ENCODE data around the gene RUFY3. TPM values are rescaled to one million over a fixed set of nuclear protein-coding genes. Genes with fewer than 3 reads are reported as not detected.
A peak's percentile ranks its signal among the peaks of the same experiment; 100 is the strongest.

Gene RUFY3
- total and polyA plus RNA-seq, 2 of the 13 experiments (the other 11 are each of a cell fraction or from before 2014, with no cell fraction given): 17.9 to 25.3 TPM

DNA sequence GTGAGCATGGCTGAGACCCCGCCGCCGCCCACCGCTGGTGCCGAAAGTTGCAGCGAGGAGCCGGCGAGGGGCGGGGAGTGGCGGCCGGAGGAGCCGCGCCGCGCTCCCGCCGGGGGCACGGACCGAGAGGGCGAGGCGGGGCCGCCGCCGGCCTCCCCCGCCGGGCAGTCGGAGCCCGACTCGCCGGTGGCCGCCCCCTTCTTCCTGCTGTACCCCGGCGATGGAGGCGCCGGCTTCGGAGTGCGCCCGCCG, 16.9 kb upstream of the RUFY3 start (continued):
- TF ChIP-seq CBX5 (CRISPR knock-in tag; IDR thresholded peaks at IDR 0.05; ENCODE audit: borderline replicate concordance): no peak
- TF ChIP-seq ZSCAN25 (CRISPR knock-in tag; IDR thresholded peaks at IDR 0.05): no peak
- no peak for TF ChIP-seq ZNF34 (CRISPR knock-in tag; IDR thresholded peaks at IDR 0.05; ENCODE audit: borderline replicate concordance)
- TF ChIP-seq, protein P1, sequence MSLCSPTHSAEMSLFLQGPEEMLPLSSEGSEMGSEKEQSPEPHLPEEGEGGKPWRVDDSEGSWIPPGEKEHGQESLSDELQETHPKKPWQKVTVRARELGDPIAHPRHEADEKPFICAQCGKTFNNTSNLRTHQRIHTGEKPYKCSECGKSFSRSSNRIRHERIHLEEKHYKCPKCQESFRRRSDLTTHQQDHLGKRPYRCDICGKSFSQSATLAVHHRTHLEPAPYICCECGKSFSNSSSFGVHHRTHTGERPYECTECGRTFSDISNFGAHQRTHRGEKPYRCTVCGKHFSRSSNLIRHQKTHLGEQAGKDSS (CRISPR knock-in tag; IDR thresholded peaks at IDR 0.05; ENCODE audit: borderline replicate concordance, low read depth): 0 out of 2 replicates have a peak, but pooled peaks have one; percentile 15
- TF ChIP-seq, protein P2, sequence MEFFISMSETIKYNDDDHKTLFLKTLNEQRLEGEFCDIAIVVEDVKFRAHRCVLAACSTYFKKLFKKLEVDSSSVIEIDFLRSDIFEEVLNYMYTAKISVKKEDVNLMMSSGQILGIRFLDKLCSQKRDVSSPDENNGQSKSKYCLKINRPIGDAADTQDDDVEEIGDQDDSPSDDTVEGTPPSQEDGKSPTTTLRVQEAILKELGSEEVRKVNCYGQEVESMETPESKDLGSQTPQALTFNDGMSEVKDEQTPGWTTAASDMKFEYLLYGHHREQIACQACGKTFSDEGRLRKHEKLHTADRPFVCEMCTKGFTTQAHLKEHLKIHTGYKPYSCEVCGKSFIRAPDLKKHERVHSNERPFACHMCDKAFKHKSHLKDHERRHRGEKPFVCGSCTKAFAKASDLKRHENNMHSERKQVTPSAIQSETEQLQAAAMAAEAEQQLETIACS (CRISPR knock-in tag; IDR thresholded peaks at IDR 0.05): 0 out of 2 replicates have a peak, but pooled peaks have one; percentile 7
- TF ChIP-seq ZNF674 (CRISPR knock-in tag; IDR thresholded peaks at IDR 0.05; ENCODE audit: low read depth): 0 out of 2 replicates have a peak, but pooled peaks have one; percentile 31
- peak; percentile 55; the same call in 1 of the 2 replicates for TF ChIP-seq GABPB1 (CRISPR knock-in tag; IDR thresholded peaks at IDR 0.05)
- TF ChIP-seq ZBTB7A (CRISPR knock-in tag; IDR thresholded peaks at IDR 0.05): no peak

DNA sequence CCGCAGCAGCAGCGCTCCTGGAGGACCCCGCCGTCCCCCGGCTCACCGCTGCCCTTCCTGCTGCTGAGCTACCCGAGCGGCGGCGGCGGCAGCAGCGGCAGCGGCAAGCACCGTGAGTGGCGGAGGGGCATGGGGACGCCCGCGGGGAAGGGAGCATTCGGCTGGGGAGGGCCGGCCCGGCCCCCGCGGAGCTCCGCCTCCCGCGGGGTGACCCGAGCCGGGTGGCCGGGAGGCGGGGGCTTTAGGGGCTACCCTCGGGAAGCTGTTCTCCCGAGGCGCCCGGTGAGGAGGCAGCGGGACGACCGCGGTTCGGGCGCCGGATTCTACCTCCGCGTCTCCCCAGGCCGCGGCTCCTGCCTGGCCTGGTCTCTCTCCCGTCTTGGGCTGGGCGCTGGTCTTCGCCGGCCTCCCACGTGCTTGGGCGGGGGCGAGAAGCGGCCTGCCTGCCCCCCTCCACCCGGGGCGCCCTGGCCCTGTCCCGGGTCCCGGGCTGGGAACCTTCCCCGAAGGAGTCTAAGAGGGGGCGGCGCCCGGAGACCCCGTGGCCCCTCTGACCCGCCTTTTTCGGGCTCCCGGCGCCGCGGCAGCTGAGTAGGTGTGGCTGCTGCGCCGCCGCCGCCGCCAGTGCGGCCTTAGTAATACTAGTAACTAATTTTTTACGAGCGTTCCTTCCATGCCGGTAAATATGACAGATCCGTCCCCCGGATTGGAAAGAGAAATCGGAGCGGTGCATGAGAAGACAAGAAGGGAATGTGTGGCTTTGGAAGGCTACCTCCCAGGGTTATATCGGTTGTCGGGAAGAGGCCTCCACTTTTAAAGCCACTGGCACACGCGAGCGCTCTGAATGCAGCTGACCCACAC, 16.4 kb upstream of the RUFY3 start:
- peak; percentile 52 for DNase-seq (ENCODE audit: low spot score)
- Histone ChIP-seq H2AFZ (ENCODE audit: low read length) (peak overlapping the region; percentile 28), H3K9me3 (ENCODE audit: low read length) (no peaks in the 10 kb centered on the region), H3K27me3 (ENCODE audit: control insufficient read depth in 1 of 2, insufficient read depth in 2 of 2, low read length in 2 of 2) (no peaks in the 10 kb centered on the region; a peak in 1 of 5 replicates), H3K4me3 (replicated peaks in 1 of 3; ENCODE audit: insufficient read depth in 1 of 3, low read depth in 2 of 3, low read length in 3 of 3) (peak overlapping the region; percentile 72 to 88 (median 80)), H4K20me1 (ENCODE audit: insufficient read depth, low read length) (no peaks in the 10 kb centered on the region), H3K79me2 (ENCODE audit: insufficient read depth, low read length) (peaks cover 26% of the 10 kb centered on the region), H3K9ac (ENCODE audit: insufficient read depth, low read depth, low read length) (peak overlapping the region; percentile 84), H3K4me2 (ENCODE audit: low read depth, low read length) (peak overlapping the region; percentile 87), H3K36me3 (replicated peaks in 1 of 2; ENCODE audit: control insufficient read depth in 1 of 2, insufficient read depth in 2 of 2, low read length in 2 of 2) (no peaks in the 10 kb centered on the region), H3K27ac (ENCODE audit: extremely low read length, insufficient read depth, low read length) (peak overlapping the region; percentile 91), H3K4me1 (ENCODE audit: insufficient read depth, low read length) (peaks cover 50% of the 10 kb centered on the region)
- no peak for FAIRE-seq
- intact Hi-C loops (cut with micrococcal nuclease; ENCODE audit: unreplicated experiment): loop anchor here (2.0 to 10.0 kb wide), 3 partner anchors 29 to 289 kb away; partner anchors contain the start of genes DCK and GRSF1
- ATAC-seq: peak; percentile 73
- in situ Hi-C loops (cut with HindIII; ENCODE audit: extremely low pct_ligation_motif_present, low pct_unique_long_range_greater_than_20kb): no loop called here
- WGBS (ENCODE audit: low lambda C conversion rate): under 1% methylated on average over 26 of the region's 86 CpGs
- CTCF ChIA-PET (ENCODE audit: low intra/inter-chr PET ratio, low total read pairs): no interaction called here
- POLR2A ChIA-PET: interaction anchor here (1.1 to 6.4 kb wide), 7 partner anchors 9 to 197 kb away, joined by 3 to 75 read pairs (median 4); partner anchors contain the start of genes MOB1B and UTP3
- no TSS peak for BruUV-seq (replicated peaks)
- TF ChIP-seq ZNF614 (CRISPR knock-in tag; IDR thresholded peaks at IDR 0.05; ENCODE audit: borderline replicate concordance) (peak; percentile 17; the same call in 1 of the 2 replicates), ZNF235 (CRISPR knock-in tag; IDR thresholded peaks at IDR 0.05; ENCODE audit: borderline replicate concordance) (no peak), ZNF780A (CRISPR knock-in tag; IDR thresholded peaks at IDR 0.05) (peak; percentile 46; the same call in 1 of the 2 replicates), ZNF383 (CRISPR knock-in tag; IDR thresholded peaks at IDR 0.05; ENCODE audit: borderline replicate concordance) (no peak), PHF8 (CRISPR knock-in tag; IDR thresholded peaks at IDR 0.05) (peak; percentile 82)
- TF ChIP-seq, protein P3, sequence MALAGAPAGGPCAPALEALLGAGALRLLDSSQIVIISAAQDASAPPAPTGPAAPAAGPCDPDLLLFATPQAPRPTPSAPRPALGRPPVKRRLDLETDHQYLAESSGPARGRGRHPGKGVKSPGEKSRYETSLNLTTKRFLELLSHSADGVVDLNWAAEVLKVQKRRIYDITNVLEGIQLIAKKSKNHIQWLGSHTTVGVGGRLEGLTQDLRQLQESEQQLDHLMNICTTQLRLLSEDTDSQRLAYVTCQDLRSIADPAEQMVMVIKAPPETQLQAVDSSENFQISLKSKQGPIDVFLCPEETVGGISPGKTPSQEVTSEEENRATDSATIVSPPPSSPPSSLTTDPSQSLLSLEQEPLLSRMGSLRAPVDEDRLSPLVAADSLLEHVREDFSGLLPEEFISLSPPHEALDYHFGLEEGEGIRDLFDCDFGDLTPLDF (CRISPR knock-in tag; IDR thresholded peaks at IDR 0.05): peak; percentile 80
- TF ChIP-seq, protein P4, sequence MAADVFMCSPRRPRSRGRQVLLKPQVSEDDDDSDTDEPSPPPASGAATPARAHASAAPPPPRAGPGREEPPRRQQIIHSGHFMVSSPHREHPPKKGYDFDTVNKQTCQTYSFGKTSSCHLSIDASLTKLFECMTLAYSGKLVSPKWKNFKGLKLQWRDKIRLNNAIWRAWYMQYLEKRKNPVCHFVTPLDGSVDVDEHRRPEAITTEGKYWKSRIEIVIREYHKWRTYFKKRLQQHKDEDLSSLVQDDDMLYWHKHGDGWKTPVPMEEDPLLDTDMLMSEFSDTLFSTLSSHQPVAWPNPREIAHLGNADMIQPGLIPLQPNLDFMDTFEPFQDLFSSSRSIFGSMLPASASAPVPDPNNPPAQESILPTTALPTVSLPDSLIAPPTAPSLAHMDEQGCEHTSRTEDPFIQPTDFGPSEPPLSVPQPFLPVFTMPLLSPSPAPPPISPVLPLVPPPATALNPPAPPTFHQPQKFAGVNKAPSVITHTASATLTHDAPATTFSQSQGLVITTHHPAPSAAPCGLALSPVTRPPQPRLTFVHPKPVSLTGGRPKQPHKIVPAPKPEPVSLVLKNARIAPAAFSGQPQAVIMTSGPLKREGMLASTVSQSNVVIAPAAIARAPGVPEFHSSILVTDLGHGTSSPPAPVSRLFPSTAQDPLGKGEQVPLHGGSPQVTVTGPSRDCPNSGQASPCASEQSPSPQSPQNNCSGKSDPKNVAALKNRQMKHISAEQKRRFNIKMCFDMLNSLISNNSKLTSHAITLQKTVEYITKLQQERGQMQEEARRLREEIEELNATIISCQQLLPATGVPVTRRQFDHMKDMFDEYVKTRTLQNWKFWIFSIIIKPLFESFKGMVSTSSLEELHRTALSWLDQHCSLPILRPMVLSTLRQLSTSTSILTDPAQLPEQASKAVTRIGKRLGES (CRISPR knock-in tag; IDR thresholded peaks at IDR 0.05; ENCODE audit: borderline replicate concordance): no peak; the same call in 1 of the 2 replicates
